Measurements from ENCODE around the gene RBMS3. TPM values are rescaled to one million over a fixed set of nuclear protein-coding genes. Genes with fewer than 3 reads are reported as not detected.

RBMS3 gene
- total RNA-seq, 1 donor from 2014 or later: 70.0 TPM

DNA sequence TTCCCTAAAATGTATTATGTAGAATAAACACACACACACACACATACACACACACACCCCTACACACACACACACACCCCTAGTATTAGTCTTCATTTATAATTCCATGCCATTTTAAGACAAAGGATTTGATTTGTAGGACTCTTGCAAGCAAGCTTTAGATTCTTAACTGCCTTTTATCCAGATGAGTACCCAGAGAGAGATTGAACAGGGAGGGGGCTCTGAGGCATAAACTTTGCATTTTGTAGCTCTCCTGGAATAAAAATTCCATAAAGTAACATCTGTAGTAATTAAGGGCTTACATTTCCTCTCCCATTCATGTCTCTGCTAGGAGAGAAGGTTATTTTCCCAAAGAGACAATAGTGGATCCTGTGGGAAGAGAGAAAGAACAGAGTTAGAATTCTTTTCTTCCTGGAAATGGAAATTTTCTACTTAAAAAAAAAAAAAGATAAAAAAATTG, 479.4 kb downstream of the RBMS3 start:
- intact Hi-C loops (cut with DNase I): loop anchor here (10.0 kb wide), 1 partner anchor 845 kb away; no protein-coding TSS in a partner anchor
- H3K4me1 ChIP-seq: peaks cover 34% of the 10 kb centered on the region

DNA sequence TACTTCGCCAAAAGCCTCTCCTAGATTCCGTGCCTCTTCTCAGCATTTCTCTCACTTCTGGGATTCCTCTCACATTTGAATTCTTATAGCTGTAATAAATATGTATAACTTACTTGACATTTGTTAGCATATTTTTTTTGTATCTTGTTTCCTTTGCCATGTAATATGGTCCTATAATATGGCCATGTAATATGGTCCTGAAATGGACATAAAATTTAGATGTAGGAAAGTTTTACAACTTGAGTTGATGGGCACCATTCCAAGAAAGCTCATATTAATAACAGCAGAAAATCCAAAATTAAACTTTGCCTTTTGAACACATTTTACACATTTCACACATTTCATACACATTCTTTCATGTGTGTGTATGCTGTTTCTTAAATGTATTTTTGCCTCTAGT, 480.6 kb downstream of the RBMS3 start:
- no peak for DNase-seq (ENCODE audit: extremely low spot score in 2 of 2)
- intact Hi-C loops (cut with DNase I): loop anchor here (10.0 kb wide), 1 partner anchor 847 kb away; no protein-coding TSS in a partner anchor
- no peak overlapping the region for H3K4me3 ChIP-seq
- H3K27me3 ChIP-seq: no peaks in the 10 kb centered on the region
- H3K4me1 ChIP-seq: peaks cover 34% of the 10 kb centered on the region
- H3K9me3 ChIP-seq: no peaks in the 10 kb centered on the region
- TF ChIP-seq POLR2AphosphoS5 (IDR thresholded peaks at IDR 0.05; ENCODE audit: insufficient read depth in 1 of 2, low read depth in 1 of 2) (no peak), POLR2A (IDR thresholded peaks at IDR 0.05) (no peak)
- TF ChIP-seq, protein P1, sequence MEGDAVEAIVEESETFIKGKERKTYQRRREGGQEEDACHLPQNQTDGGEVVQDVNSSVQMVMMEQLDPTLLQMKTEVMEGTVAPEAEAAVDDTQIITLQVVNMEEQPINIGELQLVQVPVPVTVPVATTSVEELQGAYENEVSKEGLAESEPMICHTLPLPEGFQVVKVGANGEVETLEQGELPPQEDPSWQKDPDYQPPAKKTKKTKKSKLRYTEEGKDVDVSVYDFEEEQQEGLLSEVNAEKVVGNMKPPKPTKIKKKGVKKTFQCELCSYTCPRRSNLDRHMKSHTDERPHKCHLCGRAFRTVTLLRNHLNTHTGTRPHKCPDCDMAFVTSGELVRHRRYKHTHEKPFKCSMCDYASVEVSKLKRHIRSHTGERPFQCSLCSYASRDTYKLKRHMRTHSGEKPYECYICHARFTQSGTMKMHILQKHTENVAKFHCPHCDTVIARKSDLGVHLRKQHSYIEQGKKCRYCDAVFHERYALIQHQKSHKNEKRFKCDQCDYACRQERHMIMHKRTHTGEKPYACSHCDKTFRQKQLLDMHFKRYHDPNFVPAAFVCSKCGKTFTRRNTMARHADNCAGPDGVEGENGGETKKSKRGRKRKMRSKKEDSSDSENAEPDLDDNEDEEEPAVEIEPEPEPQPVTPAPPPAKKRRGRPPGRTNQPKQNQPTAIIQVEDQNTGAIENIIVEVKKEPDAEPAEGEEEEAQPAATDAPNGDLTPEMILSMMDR (IDR thresholded peaks at IDR 0.05): no peak
- H3K27ac ChIP-seq: no peak overlapping the region
- H3K36me3 ChIP-seq: no peaks in the 10 kb centered on the region

More for the DNA sequence above, 479.4 kb downstream of the RBMS3 start:
- Histone ChIP-seq H3K27ac (no peak overlapping the region), H3K9me3 (no peaks in the 10 kb centered on the region), H3K4me3 (no peak overlapping the region), H3K36me3 (no peaks in the 10 kb centered on the region), H3K27me3 (no peaks in the 10 kb centered on the region)
- no peak for DNase-seq (ENCODE audit: extremely low spot score in 2 of 2)
- TF ChIP-seq POLR2AphosphoS5 (IDR thresholded peaks at IDR 0.05; ENCODE audit: insufficient read depth in 1 of 2, low read depth in 1 of 2): no peak

DNA sequence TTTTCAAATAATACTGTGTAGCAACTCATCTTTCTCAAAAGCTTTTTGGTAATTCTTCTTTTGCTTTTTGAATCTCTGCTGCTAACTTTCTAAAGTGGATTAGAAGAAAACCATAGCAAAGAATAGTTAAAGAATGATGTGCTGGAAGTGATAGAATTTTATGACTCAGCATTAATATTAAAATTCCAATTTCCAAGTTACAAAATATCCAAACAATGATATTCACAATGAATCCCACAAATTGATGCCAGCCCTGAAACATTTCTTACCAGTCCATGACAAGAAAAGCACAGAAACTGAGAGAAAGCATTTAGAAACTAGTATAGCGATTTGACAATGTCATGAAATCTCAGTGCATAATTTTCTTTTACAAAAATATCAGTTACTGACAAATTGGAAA, 482.2 kb downstream of the RBMS3 start:
- H3K4me1 ChIP-seq: peaks cover 28% of the 10 kb centered on the region
- no peaks in the 10 kb centered on the region for H3K27me3 ChIP-seq
- no peaks in the 10 kb centered on the region for H3K36me3 ChIP-seq
- no peaks in the 10 kb centered on the region for H3K9me3 ChIP-seq
- intact Hi-C loops (cut with DNase I): loop anchor here (10.0 kb wide), 1 partner anchor 848 kb away; no protein-coding TSS in a partner anchor
- no peak overlapping the region for H3K27ac ChIP-seq
- TF ChIP-seq POLR2AphosphoS5 (IDR thresholded peaks at IDR 0.05; ENCODE audit: insufficient read depth in 1 of 2, low read depth in 1 of 2): no peak
- TF ChIP-seq, protein P1 (IDR thresholded peaks at IDR 0.05): no peak
- TF ChIP-seq POLR2A (IDR thresholded peaks at IDR 0.05): no peak
- no peak overlapping the region for H3K4me3 ChIP-seq
- no peak for DNase-seq (ENCODE audit: extremely low spot score in 2 of 2)

DNA sequence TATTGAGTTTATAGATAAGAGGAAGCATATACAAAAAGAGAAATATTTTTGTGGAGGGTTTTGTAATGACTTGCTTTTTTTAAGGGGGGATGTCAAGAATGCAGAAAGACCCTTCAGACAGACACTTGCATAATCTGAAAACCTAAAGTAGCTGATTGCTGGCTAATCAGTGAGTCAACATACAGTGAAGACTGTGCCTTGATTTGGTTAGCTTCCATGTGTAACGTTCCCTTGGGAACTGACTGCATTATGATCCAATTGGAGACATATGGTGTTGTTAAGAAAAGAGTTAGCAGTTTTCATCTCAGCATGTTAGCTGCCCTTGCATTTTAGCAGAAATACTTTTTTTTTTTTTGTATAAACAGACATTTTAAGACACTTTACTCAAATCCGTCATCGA, 483.2 kb downstream of the RBMS3 start:
- Histone ChIP-seq H3K27me3 (no peaks in the 10 kb centered on the region), H3K27ac (no peak overlapping the region), H3K36me3 (no peaks in the 10 kb centered on the region), H3K4me3 (no peak overlapping the region), H3K4me1 (peaks cover 19% of the 10 kb centered on the region), H3K9me3 (no peaks in the 10 kb centered on the region)
- no peak for DNase-seq (ENCODE audit: extremely low spot score in 2 of 2)
- no peak for TF ChIP-seq POLR2AphosphoS5 (IDR thresholded peaks at IDR 0.05; ENCODE audit: insufficient read depth in 1 of 2, low read depth in 1 of 2)
- intact Hi-C loops (cut with DNase I): loop anchor here (10.0 kb wide), 1 partner anchor 849 kb away; no protein-coding TSS in a partner anchor

DNA sequence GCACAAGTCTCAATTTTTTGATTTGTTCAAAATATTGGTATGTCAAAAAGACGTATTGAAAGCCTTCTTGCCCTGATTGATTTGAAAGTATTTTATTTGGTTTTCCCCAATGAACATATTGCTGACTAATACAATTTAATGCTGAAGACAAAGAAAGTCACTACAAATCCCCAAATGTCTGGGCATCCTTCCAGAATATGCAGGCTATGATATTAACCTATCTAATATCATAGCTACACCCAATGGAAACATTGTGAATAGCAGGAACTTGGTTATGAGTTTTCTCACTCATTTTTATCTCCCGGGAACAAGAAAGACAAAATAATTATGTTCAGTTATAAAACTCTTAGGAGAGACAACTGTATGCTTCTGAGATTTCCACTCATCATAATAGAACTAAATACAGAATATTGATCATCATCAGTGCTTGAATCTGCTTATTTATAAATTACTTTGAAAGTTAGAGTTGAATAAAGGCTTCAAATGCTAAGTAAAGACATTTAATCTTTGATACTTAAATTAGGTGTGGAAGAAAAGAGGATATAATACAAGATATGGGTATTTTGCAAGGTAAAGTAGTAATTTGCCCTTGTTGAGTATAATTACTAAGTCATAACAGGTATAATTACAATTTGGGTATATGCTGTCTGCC, 483.9 kb downstream of the RBMS3 start:
- TF ChIP-seq, protein P1 (IDR thresholded peaks at IDR 0.05): peak in 2 of 3 experiments; percentile 1 to 31
- no peak for TF ChIP-seq POLR2AphosphoS5 (IDR thresholded peaks at IDR 0.05; ENCODE audit: insufficient read depth in 1 of 2, low read depth in 1 of 2)
- TF ChIP-seq POLR2A (IDR thresholded peaks at IDR 0.05): no peak
- Histone ChIP-seq H3K9me3 (no peaks in the 10 kb centered on the region), H3K4me1 (peaks cover 12% of the 10 kb centered on the region), H3K4me3 (no peak overlapping the region), H3K27me3 (no peaks in the 10 kb centered on the region), H3K36me3 (no peaks in the 10 kb centered on the region), H3K27ac (no peak overlapping the region)
- no peak for DNase-seq (ENCODE audit: extremely low spot score in 2 of 2)
- intact Hi-C loops (cut with DNase I): loop anchor here (10.0 kb wide), 1 partner anchor 850 kb away; no protein-coding TSS in a partner anchor

DNA sequence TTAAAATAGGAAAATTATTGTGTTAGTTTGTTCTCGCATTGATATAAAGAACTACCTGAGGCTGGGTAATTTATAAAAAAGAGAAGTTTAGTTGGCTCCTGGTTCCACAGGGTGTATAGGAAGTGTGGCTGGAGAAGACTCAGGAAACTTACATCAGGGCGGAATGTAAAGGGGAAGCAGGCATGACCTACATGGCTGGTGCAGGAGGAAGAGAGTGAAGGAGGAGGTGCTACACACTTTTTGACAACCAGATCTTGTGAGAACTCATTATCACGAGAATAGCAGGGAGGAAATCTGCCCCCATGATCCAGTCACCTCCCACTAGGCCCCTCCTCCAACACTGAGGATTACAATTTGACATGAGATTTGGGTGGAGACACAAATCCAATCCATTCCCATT, 490.7 kb downstream of the RBMS3 start:
- intact Hi-C loops (cut with DNase I): no loop called here
- no peak overlapping the region for H3K27ac ChIP-seq
- no peak for TF ChIP-seq POLR2A (IDR thresholded peaks at IDR 0.05)
- no peak for TF ChIP-seq POLR2AphosphoS5 (IDR thresholded peaks at IDR 0.05; ENCODE audit: insufficient read depth in 1 of 2, low read depth in 1 of 2)

More for the DNA sequence above, 490.7 kb downstream of the RBMS3 start:
- H3K4me1 ChIP-seq: no peaks in the 10 kb centered on the region
- no peak overlapping the region for H3K4me3 ChIP-seq
- H3K36me3 ChIP-seq: no peaks in the 10 kb centered on the region
- no peaks in the 10 kb centered on the region for H3K27me3 ChIP-seq
- H3K9me3 ChIP-seq: no peaks in the 10 kb centered on the region
- DNase-seq (ENCODE audit: extremely low spot score in 2 of 2): no peak

All from vagina (tissue), 2 donors.